Measurements from ENCODE around the gene ZNF638. TPM values are rescaled to one million over a fixed set of nuclear protein-coding genes. Genes with fewer than 3 reads are reported as not detected.

Gene ZNF638, protein sequence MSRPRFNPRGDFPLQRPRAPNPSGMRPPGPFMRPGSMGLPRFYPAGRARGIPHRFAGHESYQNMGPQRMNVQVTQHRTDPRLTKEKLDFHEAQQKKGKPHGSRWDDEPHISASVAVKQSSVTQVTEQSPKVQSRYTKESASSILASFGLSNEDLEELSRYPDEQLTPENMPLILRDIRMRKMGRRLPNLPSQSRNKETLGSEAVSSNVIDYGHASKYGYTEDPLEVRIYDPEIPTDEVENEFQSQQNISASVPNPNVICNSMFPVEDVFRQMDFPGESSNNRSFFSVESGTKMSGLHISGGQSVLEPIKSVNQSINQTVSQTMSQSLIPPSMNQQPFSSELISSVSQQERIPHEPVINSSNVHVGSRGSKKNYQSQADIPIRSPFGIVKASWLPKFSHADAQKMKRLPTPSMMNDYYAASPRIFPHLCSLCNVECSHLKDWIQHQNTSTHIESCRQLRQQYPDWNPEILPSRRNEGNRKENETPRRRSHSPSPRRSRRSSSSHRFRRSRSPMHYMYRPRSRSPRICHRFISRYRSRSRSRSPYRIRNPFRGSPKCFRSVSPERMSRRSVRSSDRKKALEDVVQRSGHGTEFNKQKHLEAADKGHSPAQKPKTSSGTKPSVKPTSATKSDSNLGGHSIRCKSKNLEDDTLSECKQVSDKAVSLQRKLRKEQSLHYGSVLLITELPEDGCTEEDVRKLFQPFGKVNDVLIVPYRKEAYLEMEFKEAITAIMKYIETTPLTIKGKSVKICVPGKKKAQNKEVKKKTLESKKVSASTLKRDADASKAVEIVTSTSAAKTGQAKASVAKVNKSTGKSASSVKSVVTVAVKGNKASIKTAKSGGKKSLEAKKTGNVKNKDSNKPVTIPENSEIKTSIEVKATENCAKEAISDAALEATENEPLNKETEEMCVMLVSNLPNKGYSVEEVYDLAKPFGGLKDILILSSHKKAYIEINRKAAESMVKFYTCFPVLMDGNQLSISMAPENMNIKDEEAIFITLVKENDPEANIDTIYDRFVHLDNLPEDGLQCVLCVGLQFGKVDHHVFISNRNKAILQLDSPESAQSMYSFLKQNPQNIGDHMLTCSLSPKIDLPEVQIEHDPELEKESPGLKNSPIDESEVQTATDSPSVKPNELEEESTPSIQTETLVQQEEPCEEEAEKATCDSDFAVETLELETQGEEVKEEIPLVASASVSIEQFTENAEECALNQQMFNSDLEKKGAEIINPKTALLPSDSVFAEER (N-terminal part only)
- 137 TPM for polyA plus RNA-seq
- long read RNA-seq, donor 1, result 0 reads
- long read RNA-seq, donor 2, partial matches to known transcripts, result 6 of 12 reads
- long read RNA-seq, donor 2, other reads (novel, unspliced or antisense), result 0 of 12 reads
- long read RNA-seq, donor 3, result 0 reads
- long read RNA-seq, donor 4, result 0 reads
- long read RNA-seq, donor 5, partial matches to known transcripts, result 0 of 3 reads
- long read RNA-seq, donor 5, other reads (novel, unspliced or antisense), result 0 of 3 reads
- long read RNA-seq, donor 6, partial matches to known transcripts, result 14 of 19 reads
- long read RNA-seq, donor 6, other reads (novel, unspliced or antisense), result 0 of 19 reads
- long read RNA-seq, donor 7, partial matches to known transcripts, result 7 of 10 reads
- long read RNA-seq, donor 7, other reads (novel, unspliced or antisense), result 0 of 10 reads
- long read RNA-seq, donor 8, partial matches to known transcripts, result 66 of 73 reads
- long read RNA-seq, donor 8, other reads (novel, unspliced or antisense), result 0 of 73 reads
- long read RNA-seq, donor 9, full-length matches to known transcripts, result 9 of 16 reads
- long read RNA-seq, donor 9, partial matches to known transcripts, result 7 of 16 reads
- long read RNA-seq, donor 9, other reads (novel, unspliced or antisense), result 0 of 16 reads
- long read RNA-seq, donor 10, partial matches to known transcripts, result 12 of 18 reads
- long read RNA-seq, donor 10, other reads (novel, unspliced or antisense), result 0 of 18 reads
- long read RNA-seq, donor 11, partial matches to known transcripts, result 10 of 15 reads
- long read RNA-seq, donor 11, other reads (novel, unspliced or antisense), result 0 of 15 reads

DNA sequence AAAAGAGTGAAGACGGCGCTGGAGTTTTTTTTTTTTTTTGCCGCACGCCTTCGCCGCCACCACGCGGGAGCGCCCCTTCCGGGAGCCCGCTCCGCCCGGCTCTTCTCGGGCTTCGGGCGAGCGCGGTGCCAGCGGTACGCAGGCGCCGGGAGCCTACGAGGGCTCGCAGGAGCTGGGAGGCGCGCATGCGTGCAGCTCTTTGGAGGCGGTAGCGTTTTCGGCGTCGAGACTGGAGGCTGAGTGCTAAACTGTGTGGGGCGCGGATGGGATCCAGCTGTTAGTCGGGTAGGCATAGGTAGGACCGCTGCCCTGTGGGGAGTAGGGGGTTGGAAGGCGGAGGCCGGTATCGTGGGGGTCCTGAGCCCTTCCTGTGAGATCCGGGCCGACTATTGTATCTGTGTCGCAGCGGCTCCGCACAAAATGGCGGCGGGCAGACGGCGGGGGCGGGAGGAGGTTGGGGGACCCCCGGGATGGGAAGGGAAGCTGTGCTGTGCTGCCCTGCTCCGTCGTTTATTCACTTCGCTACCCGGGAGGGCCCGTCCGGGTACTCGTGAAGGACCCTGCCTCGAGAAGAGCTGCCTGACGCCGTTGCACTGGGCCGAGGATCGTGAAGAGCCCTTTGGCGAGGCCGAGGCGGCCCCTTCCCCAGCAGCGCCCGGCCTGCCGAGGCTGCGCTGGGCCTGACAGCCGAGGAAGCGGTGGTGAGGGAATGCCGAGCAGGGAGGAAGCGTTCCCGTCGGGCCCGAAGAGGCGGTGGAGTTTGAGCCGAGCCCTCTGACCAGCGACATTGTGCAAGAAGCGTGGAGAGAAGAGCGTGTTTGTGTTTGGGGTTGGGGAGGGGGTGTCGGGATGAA is at the start of gene ZNF638:
Gene ZNF638 (plus strand): TSS at position 202 of the 854 bp plus-strand sequence. CDS start 17,173 bp downstream, outside the sequence.
- Histone ChIP-seq H3K9me3 (ENCODE audit: control insufficient read depth, low read depth, low read length) (no peaks in the 10 kb centered on the region), H3K36me3 (ENCODE audit: control insufficient read depth, insufficient read depth, low read length) (peaks cover 4% of the 10 kb centered on the region), H3K27me3 (ENCODE audit: control insufficient read depth, insufficient read depth, low read length) (no peaks in the 10 kb centered on the region), H3K4me3 (ENCODE audit: low read length) (peak within 1 kb of the TSS; percentile 99), H3K27ac (ENCODE audit: low read length) (peak within 1 kb of the TSS; percentile 98), H3K4me1 (ENCODE audit: control insufficient read depth, insufficient read depth, low read length) (peaks cover 2% of the 10 kb centered on the region)
- no CpG with 5 or more reads among the region's 82 CpGs for WGBS (ENCODE audit: insufficient coverage, low lambda C conversion rate)
- peak; percentile 95 to 96 for DNase-seq

DNA sequence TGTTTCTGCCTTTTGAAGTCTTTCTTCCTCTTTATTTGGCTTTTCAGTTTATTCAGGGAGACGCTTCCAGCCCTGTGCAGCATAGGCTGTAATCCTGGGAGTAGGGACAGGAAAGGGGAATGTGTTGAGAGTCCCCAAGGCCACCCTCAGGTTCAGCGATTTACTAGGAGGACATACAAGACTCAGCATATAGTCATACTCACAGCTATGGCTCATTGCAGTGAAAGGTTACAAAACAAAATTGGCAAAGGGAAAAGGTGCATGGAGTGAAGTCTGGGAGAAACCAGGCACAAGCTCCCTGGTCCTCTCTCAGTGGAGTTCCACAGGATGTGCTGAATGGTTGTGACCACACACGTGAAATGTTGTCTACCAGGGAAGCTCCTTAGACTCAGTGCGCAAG is 49.6 kb upstream of the ZNF638 start:
- Histone ChIP-seq H3K27ac (ENCODE audit: low read length) (no peak overlapping the region), H3K36me3 (ENCODE audit: control insufficient read depth, insufficient read depth, low read length) (no peaks in the 10 kb centered on the region), H3K27me3 (ENCODE audit: control insufficient read depth, insufficient read depth, low read length) (peaks cover 46% of the 10 kb centered on the region), H3K4me3 (ENCODE audit: low read length) (no peak overlapping the region), H3K9me3 (ENCODE audit: control insufficient read depth, low read depth, low read length) (peaks cover under 1% of the 10 kb centered on the region), H3K4me1 (ENCODE audit: control insufficient read depth, insufficient read depth, low read length) (peaks cover under 1% of the 10 kb centered on the region)
- DNase-seq, result no peak
- WGBS (ENCODE audit: insufficient coverage, low lambda C conversion rate), result no CpG with 5 or more reads among the region's 4 CpGs

DNA sequence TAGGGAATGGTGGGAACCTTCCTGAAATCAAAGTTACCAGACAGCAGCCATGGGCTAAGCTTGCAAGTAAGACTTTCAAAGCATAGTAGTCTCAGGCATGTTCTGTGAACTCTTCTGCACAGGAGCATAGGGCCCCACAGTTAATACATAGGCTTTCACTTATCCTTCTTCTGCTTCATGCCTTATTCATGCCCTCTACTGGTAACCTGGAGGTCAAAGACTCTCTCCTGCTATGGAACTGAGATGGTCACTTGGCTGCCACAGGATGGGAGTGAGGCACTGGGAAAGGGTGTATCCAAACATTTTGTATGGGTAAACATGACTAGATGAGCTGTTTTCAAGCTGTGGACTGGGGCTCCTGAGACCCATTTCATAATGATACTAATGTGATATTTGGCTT is 49.1 kb upstream of the ZNF638 start:
- Histone ChIP-seq H3K9me3 (ENCODE audit: control insufficient read depth, low read depth, low read length) (no peaks in the 10 kb centered on the region), H3K36me3 (ENCODE audit: control insufficient read depth, insufficient read depth, low read length) (no peaks in the 10 kb centered on the region), H3K27ac (ENCODE audit: low read length) (no peak overlapping the region), H3K27me3 (ENCODE audit: control insufficient read depth, insufficient read depth, low read length) (peaks cover 44% of the 10 kb centered on the region), H3K4me3 (ENCODE audit: low read length) (no peak overlapping the region), H3K4me1 (ENCODE audit: control insufficient read depth, insufficient read depth, low read length) (no peaks in the 10 kb centered on the region)
- peak in 1 of 2 donors; percentile 7 for DNase-seq

DNA sequence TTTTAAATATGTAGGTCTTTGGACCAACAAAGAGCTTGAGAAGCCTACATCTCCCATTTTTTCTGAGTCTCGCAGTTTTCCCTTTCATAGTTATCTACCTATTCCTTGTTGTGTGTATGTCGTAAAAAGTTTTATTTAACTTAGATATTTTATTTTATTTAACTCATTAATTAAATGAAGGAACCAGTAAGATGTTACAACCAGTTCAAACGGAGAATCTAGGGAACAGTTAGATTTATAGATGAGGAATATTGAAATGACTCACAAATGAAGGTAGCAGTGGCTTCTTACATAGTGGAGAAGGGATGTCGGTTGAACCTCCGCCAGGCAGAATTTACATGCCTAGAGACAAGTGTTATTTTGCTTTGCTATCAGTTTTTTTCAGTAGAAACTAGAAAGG is 48.5 kb upstream of the ZNF638 start:
- DNase-seq, result no peak
- WGBS (ENCODE audit: insufficient coverage, low lambda C conversion rate), result 92% methylated on average over 3 of the region's 5 CpGs
- H3K9me3 ChIP-seq (ENCODE audit: control insufficient read depth, low read depth, low read length), result no peaks in the 10 kb centered on the region
- H3K36me3 ChIP-seq (ENCODE audit: control insufficient read depth, insufficient read depth, low read length), result no peaks in the 10 kb centered on the region
- H3K27me3 ChIP-seq (ENCODE audit: control insufficient read depth, insufficient read depth, low read length), result peaks cover 37% of the 10 kb centered on the region
- H3K27ac ChIP-seq (ENCODE audit: low read length), result no peak overlapping the region
- H3K4me1 ChIP-seq (ENCODE audit: control insufficient read depth, insufficient read depth, low read length), result no peaks in the 10 kb centered on the region
- no peak overlapping the region for H3K4me3 ChIP-seq (ENCODE audit: low read length)

DNA sequence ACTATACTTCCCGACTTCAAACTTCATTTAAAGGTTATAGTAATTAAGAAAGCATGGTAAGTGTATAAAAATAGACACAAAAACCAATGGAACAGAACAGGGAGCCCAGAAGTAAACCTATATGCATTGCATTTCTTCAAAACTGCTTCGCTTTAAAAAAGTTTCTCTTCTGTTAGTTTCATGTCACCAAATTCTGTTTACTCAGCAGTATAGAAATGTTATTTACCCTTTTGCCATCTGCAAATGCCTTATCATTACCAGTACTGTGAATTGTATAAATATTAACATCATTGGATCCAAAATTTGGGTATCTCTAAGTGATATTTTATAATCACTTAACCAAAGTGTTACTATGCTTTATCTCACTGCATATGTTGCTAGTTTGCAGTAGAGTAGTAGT is 45.9 kb upstream of the ZNF638 start:
- 100% methylated on average over 1 of the region's 2 CpGs for WGBS (ENCODE audit: insufficient coverage, low lambda C conversion rate)
- DNase-seq, result no peak
- peaks cover 21% of the 10 kb centered on the region for H3K27me3 ChIP-seq (ENCODE audit: control insufficient read depth, insufficient read depth, low read length)

DNA sequence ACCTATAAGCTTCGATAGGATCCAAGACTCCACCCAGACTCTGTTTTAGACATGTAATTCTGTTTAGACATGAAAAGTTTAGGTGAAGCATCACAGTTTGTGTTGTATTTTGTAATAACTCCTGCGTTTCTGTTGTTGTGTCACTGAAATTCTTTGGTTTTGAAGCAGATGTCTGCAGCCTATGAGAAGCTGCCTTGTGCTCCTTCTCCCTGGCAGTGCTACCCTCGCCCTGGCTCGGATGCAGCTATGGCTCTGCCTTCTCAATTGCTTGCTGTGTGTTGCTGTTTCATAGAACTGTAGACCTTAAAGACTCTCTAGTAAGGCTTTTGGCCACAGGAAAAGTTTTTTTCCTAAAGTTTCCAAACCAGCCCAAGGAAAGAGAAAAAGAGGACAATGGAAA is 40.2 kb upstream of the ZNF638 start:
- 100% methylated on average over 1 of the region's 4 CpGs for WGBS (ENCODE audit: insufficient coverage, low lambda C conversion rate)
- Histone ChIP-seq H3K4me3 (ENCODE audit: low read length) (no peak overlapping the region), H3K4me1 (ENCODE audit: control insufficient read depth, insufficient read depth, low read length) (no peaks in the 10 kb centered on the region), H3K27ac (ENCODE audit: low read length) (no peak overlapping the region), H3K9me3 (ENCODE audit: control insufficient read depth, low read depth, low read length) (no peaks in the 10 kb centered on the region), H3K27me3 (ENCODE audit: control insufficient read depth, insufficient read depth, low read length) (peaks cover 10% of the 10 kb centered on the region), H3K36me3 (ENCODE audit: control insufficient read depth, insufficient read depth, low read length) (no peaks in the 10 kb centered on the region)
- no peak for DNase-seq

More for the DNA sequence above, 45.9 kb upstream of the ZNF638 start:
- Histone ChIP-seq H3K36me3 (ENCODE audit: control insufficient read depth, insufficient read depth, low read length) (no peaks in the 10 kb centered on the region), H3K27ac (ENCODE audit: low read length) (no peak overlapping the region), H3K4me1 (ENCODE audit: control insufficient read depth, insufficient read depth, low read length) (no peaks in the 10 kb centered on the region), H3K4me3 (ENCODE audit: low read length) (no peak overlapping the region), H3K9me3 (ENCODE audit: control insufficient read depth, low read depth, low read length) (no peaks in the 10 kb centered on the region)

DNA sequence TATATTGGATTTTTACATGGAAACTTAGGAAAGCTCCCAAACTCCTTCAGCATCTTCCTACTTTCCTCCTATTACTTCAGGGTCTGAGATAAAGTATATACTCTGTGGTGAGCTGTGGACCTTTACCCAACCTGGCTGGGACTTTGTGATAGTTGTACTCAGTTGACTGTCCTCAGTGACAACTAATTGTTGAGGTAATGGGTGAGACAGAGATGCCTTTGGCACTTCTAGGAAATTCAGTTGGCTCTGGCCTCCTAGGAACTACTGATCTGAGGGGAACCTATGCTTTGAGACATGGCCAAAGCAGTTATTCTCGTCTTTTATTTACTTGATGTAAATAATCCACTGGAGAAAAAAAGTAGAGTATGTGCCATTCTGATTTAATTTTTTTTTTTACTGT is 39.4 kb upstream of the ZNF638 start:
- no CpG with 5 or more reads among the region's 1 CpG for WGBS (ENCODE audit: insufficient coverage, low lambda C conversion rate)
- Histone ChIP-seq H3K9me3 (ENCODE audit: control insufficient read depth, low read depth, low read length) (no peaks in the 10 kb centered on the region), H3K27me3 (ENCODE audit: control insufficient read depth, insufficient read depth, low read length) (peaks cover 7% of the 10 kb centered on the region), H3K4me1 (ENCODE audit: control insufficient read depth, insufficient read depth, low read length) (no peaks in the 10 kb centered on the region), H3K27ac (ENCODE audit: low read length) (no peak overlapping the region), H3K4me3 (ENCODE audit: low read length) (no peak overlapping the region), H3K36me3 (ENCODE audit: control insufficient read depth, insufficient read depth, low read length) (no peaks in the 10 kb centered on the region)
- no peak for DNase-seq

DNA sequence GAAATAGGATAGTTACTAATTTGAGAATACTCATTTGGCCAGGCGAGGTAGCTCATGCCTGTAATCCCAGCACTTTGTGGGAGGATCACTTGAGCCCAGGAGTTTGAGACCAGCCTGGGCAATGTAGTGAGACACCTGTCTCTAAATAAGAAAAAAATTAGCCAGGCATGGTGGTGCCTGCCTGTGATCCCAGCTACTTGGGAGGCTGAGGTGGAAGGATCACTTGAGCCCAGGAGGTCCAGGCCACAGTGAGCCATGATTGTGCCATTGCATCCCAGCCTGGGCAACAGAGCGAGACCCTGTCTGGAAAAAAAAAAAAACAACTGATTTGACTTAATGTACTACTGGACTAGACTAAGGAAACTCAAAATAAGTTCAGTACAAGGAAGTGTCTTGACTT is 32.7 kb upstream of the ZNF638 start:
- Histone ChIP-seq H3K9me3 (ENCODE audit: control insufficient read depth, low read depth, low read length) (no peaks in the 10 kb centered on the region), H3K27ac (ENCODE audit: low read length) (no peak overlapping the region), H3K36me3 (ENCODE audit: control insufficient read depth, insufficient read depth, low read length) (no peaks in the 10 kb centered on the region), H3K4me3 (ENCODE audit: low read length) (no peak overlapping the region), H3K27me3 (ENCODE audit: control insufficient read depth, insufficient read depth, low read length) (no peaks in the 10 kb centered on the region), H3K4me1 (ENCODE audit: control insufficient read depth, insufficient read depth, low read length) (no peaks in the 10 kb centered on the region)
- WGBS (ENCODE audit: insufficient coverage, low lambda C conversion rate), result no CpG with 5 or more reads among the region's 2 CpGs
- no peak for DNase-seq
